ENCODE data around the gene EIF6.

The EIF6 gene

DNA sequence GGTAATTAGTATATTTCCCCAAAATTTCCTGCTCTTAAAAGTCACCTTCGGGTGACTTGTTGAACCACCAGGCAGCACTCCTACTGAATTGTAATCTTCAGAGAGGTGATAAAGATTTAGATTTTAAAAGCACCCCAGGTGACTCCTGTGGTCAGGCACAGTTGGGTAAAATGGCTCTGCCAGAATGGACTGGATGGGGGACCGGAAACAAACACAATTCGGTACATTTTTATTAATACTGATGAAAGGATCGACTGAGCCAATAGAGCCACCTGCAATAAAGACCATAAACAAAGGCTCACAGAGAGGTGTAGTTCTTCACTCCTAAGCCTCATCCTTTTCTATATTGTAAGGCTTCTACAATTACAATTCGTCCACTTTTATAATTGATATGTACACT, 27.2 kb upstream of the EIF6 start:
- FAIRE-seq, result no peak

DNA sequence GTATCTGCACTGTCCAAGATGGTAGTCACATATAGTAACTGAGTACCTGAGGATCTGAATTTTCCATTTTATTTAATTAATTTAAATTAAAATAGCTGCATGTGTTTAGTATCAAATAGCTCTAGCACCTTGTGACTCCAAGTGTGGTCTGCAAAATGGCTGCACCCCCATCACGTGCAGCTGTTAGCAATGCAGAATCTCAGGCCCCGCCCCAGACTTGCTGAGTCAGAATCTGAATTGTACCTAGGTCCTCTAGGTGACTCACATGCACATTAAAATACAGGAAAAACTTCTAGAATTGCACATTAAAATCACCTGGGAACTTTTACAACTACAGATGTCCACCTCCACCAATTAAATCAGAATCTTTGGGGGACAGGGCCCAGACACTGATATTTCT, 26.8 kb upstream of the EIF6 start:
- no peak for FAIRE-seq

DNA sequence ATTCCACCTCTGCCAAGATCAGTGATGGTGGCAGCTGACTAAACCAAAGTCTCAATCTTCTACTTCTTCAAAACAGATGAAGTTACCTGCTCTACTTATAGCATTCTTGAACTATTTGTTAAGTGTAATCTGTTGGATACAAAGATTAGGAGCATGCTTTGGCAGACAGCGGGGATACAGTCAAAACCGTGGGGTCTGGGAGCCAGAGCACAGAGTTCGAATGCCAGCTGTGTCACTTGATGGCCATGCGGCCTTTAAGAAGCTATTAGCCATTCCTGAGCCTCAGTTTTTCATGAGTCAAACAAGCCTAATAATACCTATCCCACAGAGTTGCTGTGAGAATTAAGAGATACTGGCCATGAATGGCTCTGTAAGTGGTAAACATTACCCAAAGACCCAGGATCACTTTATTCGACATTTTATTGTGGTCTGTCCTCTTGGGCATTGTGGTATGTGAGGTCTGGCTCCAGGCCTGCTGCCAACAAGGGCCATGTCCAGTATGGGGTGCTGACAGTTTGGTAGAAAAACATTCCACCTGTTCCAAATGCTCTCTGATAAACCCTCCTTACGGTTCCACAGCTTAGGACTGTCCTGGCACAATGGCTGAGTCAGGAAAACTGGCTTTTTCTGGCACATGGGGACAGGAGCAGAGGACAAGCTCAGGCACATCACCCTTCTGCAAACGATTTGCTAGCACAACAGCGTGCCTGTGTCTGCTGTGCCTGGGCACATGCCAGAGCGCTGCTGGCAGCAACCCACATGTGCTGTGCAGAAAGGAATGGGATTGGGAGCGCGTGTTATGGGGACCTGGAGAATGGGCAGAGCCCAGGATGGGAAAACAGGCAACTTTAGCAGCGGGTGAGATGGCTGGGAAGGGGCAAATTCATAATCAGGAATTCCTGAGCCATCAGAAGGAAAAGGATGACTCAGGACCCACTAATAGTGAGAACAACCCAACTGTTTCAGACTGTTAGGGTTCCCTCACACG, 23.4 kb upstream of the EIF6 start:
- no peak for FAIRE-seq

DNA sequence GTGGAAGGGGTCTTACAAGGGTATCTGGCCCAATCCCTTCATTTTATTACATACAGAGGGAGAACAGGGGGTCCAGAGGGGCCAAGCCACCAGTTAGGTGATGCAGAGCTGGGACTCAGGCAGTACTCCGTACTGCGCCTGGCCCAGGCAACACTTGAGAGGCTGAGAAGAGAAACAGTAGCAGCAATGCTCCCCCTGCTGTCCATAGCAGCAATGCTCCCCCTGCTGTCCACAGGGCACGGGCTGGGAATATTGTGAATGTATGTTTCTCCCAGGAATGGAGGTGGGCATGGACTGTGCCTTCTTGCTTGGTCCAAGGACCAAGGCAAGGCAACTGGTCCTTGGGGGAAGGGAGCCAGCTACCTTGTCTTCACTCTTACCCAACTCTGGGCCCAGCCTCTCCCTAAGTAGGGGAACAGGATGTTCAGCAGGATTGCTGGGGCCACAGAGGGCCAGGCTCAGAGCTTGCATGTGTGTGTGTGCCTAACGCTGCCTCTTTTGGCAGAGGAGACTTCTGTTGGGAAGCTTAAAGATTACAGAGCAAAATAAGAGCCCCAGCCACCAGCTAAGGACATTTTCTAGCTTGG, 22.5 kb upstream of the EIF6 start:
- no peak for FAIRE-seq

DNA sequence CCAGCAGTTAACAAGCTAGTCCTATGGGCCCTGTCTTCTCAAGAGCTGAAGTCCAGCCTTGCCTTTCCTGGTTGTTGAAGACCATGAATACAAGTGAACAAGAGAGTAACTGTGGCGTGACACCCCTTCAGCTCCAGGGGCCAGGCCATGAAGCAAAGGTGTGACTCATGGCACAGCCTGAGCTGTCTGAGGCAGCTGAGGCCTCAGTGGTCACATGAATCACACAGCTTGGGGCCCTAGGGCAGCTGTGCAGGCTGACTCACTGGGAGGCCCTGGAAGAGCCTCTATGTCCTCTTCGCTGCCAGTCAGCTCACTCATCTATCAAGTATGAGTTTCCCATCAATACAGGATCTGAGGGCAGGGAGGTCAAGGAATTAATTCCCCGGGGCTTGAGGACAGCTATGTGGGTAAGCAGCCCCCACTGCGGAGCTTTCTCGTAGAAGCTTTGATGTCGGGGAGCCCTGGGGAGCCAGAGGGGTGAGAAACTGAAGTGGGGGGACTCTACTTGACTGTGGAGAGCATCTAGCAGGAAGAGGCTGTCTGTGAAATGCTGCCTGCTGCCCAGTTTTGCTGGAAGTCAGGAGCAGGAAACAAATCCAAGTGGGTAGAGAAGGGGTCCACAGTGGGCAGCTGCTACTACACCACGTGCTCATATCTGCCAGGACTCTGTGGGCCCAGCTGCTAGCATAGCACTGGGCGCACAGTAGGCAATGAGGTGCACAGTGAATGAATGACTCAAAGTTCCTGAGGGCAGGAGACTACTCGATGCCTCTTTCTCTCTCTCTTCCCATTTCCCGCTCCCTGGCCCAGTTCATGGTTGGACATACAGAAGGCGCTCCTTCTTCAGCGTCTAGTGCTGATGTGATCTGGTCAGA, 21.3 kb upstream of the EIF6 start:
- FAIRE-seq, result no peak

DNA sequence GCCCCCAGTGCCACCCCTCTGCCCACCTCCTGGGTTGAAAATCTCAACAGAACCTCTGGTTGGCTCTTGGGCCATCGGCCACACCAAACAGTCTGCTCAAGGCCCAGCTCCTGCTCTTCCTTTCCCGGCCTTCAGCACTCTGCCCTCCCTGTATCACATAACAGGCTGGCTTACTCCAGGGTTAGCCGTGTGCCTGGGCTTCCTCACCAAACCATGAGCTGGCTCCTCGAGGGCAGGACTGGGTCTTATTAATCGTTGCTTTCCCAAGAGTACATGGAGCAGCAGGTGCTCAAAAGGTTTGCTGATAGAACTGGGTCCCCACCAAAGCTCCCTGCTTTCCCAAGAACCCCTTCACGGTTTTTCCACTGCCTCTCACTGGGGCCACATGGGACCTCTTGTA, 20.4 kb upstream of the EIF6 start:
- FAIRE-seq, result no peak

DNA sequence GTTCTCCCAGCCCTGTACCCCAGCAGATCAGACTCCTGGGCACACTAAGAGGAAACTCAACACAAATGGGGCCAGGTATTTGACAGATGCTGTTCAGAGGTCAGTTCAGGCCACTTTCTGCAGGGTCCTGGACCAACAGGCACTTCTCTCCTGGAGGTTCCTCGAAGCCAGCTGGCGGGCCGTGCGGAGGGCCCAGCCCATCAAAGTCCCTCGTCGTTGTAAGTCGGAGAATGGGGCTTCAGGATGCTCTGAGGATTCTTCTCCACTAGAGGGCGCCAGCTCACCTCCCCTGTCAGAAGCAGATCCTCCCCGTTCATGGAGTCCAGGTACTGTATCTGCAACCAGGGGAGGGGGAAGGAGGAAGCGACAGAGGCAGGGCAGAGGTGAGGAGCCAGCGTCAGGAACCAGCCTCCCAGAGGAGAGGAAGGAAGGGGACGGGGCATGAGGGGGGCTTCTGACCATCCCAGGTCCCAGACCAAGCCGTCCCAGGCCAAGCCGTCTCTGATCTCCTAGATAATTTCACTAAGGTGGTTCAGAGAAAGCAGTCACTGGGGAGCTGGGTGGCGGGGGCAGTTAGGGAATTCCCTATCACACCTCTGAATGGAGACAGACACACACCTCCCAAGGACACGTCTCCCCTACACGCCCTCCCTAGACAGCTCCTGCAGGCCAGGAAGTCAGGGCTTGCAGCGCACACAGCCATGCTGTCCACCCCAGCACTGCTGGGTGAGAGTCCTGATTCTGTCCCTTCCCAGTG, 19.3 kb upstream of the EIF6 start:
- FAIRE-seq, result no peak

DNA sequence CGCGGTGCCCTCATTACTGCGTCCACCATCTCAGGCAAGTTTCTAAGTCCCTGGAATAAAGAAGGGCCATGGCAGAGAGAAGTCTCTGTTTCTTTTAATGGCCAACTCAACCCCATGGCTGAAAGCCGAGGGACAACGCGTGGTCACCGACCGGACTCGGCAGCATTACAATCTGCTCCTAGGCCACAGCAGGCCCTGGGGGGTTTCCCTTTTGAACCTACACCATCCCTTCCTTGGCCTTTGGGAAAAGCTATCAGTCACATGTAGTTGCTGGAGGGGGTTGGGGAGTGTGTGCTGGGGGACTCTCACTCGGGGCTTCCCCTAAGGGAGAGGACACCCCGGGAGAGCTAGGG, 18.8 kb upstream of the EIF6 start:
- FAIRE-seq, result no peak

DNA sequence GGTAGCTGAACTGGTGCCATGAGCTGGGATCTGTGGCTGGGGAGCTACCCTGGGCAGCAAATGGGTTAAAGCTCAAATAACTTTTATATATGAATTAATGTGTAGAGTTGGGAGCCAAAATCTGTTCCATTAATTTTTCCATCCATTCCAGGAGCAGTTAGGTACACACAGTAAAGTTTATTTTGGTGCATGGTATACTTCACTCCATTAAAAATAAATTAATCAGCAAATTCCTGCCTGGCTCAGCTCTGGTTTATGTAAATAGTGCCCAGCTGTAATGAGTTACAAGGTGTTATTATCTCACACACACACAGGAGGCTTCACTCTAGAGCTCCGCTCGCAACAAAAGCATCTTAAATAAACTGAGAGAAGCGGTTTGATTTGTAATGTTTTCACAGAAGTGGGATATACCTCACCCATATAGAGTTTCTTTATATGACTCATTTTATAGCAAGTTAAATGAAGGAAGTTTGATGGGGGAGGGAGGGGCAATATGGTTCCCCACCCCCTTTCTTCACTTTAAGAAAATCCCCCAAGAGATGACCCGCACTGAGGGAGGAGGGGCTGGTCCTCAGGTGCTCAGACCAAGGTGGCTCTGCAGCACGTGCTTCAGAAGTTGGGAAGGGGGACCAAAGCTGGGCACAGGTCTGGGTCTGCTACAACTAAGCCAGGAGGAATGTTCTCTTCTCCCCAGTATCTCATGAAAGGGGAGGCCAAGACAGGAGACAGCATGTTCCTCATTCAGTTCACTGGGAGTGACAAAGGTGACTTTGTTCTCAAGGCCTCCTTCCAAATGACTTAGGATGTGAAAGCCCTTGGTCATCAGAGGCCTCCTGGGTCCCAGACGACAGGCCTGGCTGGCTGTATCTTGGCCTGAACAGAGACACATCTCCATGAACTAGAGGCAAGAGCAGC, 18.1 kb upstream of the EIF6 start:
- no peak for FAIRE-seq

DNA sequence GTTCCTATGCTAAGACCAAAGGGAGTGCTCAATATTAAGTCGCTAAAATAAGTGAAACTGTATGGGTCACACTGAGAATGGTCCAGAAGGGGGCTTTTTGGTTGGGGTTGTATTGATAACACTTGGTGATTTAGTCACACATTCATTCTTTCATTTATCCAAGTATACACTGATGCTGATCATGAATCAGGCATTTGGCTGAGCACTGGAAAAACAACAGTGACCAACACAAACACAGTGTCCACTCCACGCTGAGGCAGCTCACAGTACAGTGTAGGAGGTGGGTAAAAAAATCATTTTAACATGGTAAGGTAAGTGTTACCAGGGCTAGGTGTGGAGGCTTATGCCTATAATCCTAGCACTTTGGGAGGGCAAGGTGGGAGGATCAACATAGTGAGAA, 16.9 kb upstream of the EIF6 start:
- no peak for FAIRE-seq

DNA sequence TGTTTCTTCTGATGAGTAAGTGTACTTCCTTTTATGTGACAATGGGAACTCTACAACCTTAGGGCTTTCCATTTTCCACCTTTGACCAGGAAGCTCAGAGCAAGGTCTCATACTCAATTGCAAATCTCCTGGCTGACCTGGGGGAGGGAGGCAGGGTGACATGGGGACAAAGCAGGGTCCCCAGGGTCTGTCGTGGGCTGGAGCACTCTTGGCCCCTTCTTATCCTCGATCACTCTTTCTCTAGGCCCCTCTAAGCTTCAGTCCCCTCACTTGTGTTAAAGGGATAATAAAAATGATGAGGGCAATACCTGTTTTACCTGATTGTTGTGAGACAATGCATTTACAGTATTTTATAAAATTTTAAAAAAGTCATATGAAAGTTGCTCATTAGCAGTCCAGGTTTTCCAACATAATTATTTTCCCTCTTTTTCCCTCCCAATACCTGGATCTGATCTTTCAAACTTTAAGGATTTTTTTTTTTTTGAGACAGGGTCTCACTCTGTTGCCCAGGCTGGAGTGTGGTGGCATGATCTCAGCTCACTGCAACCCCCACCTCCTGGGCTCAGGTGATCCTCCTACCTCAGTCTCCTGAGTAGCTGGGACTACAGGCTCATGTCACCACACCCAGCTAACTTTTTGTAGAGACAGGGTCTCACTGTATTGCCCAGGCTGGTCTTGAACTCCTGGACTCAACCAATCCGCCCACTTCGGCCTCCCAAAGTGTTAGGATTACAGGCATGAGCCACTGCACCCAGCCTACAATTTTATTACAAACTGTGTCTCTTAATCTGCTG, 16.1 kb upstream of the EIF6 start:
- FAIRE-seq, result no peak

DNA sequence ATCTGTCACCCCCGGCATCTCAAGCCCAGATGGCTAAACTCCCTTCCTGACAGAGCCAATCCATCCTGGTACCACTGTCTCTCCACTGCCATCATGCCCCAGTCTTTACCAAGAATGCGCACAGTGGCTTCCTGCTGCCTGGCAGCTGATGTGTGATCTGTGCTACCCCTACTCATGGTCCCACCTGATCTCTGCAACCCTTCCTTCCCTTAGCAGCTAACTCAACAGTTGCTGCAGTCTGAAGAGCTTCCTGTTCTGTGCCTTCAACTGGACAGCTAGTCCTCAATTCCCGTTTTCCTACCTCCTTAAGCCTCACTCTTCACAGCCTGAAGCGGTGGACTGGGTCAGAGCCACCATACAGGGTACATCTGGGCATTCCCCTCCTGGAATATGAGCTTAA, 15.2 kb upstream of the EIF6 start:
- FAIRE-seq, result no peak

DNA sequence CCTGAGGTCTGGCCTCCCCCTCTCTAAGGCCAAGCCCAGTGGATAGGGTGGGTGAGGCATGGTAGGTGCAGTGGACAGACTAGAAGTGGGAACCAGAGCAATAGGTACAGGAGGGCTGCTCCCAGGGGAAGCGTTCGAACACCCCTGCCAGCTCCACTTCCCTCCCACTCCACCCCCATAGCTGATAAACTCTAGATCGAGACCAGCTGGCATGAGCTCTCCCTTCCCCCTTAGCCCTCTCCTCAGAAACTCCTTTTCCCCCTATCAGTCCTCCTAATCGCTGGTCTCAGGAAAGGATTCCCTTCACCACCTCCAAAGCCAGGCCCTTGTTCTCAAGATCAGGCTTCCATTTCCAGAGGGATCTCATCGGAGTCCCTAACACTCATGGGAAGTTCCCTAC, 13.7 kb upstream of the EIF6 start:
- no peak for FAIRE-seq

DNA sequence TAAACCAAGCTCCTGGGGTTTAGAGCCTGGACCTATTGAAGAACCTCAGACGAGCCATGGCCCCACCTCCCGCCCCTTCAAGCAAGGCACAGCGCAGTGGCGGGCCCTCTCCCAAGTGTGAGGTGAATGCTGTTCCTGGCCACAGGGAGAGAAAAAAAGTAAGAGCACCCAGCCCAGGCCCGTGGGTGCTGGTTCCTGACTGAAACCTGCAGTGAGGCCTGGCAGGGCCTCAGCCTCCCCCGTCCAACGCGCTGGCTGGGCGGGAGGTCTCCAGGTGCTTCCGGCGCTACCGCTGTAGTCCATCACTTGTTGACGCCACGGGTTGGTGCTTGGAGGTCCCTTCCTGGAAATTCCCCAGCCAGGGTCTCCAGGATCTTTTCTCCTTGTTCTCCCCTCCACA, 13.2 kb upstream of the EIF6 start:
- no peak for FAIRE-seq

DNA sequence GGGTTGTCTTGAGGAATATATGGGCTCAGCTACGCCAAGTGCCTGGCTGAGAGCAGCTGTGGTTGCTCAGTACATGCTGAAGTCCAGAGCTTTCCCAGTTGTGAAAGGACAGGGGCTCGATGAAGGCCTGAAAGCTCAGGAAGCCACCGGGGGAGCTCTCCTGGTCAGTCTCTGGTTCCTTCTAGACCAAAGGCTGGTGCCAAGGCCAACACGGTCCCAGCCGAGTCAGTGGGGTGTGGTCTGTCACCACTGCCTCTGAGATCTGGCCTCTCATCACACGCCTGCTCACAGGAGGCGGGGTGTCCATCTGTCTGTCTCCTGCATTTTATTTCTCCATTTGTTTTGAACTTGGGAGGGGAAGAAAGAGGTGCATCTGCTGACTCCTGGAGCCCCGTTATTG, 12.6 kb upstream of the EIF6 start:
- FAIRE-seq, result no peak

DNA sequence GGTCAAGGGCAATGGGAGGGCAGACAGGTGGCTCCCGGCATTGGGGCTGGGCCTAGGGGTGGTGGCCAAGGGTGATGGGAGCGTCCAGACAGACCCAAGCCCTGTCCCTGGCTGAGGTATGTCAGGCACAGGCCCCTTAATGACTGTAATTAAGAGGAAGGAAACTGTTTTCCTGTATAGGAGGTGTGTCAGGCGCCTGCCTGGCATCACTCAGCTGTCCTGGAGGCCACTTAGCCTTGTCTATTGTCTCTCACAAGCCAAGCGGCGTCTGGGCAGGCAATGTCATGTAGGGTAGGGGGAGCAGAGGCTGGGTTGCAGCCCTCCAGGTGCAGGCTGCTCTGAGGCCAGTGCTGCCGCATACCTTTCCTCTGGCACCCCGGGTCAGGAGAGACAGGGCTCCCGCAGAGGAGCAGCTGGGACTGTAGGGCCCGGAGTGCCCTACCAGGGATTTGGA, 11.6 kb upstream of the EIF6 start:
- FAIRE-seq, result no peak

DNA sequence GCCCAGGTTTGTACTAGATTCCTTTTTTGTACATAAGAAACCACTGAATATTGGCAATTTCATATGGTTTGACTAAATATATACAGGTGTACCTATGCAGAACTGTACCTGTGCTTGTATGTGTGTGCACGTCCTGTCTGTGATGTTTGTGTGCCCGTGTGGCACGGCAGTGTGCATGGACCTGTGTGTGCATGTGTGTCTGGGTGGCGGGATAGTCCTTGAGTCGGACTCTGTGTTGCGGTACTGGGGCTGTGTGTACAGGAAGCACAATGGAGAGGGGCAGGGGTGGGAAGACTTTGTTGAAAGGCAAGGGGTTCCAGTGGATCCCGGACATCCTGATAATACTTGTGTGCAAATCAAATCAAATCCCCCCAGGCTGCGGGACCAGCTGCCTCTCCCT, 11.1 kb upstream of the EIF6 start:
- FAIRE-seq, result no peak

DNA sequence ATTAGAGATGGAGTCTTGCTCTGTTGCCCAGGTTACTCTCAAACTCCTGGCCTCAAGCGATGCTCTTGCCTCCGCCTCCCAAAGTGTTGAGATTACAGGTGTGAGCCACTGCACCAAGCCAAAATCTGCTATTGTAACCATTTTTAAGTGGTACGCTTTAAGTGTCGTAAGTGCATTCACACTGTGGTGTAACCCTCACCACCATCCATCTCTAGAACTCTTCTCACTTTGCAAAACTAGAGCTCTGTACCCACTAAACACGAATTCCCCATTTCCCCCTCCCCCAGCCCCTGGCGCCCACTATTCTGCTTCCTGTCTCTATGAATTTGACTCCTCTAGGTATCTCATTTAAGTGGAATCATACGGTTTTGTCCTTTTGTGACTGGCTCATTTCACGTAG, 10.5 kb upstream of the EIF6 start:
- FAIRE-seq, result no peak

DNA sequence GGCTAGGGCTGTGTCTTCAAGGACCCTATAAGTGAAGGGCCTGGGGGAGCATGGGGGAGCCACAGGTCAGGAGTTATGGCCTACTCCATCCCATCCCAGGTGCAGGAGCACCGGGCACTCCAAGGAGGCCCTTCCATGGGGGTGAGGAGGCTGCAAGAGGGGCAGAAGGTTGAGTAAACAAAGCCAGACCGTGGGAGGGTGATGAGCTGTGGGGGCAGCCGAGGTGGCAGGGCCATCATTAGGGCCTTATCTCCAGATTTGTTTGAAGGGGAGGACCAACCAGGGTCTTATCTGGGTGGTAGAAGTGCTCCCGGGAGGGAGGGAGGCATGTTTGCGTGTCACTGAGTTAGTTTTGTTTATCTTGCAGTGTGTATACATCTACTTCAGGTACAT, 9.7 kb upstream of the EIF6 start:
- FAIRE-seq, result no peak

DNA sequence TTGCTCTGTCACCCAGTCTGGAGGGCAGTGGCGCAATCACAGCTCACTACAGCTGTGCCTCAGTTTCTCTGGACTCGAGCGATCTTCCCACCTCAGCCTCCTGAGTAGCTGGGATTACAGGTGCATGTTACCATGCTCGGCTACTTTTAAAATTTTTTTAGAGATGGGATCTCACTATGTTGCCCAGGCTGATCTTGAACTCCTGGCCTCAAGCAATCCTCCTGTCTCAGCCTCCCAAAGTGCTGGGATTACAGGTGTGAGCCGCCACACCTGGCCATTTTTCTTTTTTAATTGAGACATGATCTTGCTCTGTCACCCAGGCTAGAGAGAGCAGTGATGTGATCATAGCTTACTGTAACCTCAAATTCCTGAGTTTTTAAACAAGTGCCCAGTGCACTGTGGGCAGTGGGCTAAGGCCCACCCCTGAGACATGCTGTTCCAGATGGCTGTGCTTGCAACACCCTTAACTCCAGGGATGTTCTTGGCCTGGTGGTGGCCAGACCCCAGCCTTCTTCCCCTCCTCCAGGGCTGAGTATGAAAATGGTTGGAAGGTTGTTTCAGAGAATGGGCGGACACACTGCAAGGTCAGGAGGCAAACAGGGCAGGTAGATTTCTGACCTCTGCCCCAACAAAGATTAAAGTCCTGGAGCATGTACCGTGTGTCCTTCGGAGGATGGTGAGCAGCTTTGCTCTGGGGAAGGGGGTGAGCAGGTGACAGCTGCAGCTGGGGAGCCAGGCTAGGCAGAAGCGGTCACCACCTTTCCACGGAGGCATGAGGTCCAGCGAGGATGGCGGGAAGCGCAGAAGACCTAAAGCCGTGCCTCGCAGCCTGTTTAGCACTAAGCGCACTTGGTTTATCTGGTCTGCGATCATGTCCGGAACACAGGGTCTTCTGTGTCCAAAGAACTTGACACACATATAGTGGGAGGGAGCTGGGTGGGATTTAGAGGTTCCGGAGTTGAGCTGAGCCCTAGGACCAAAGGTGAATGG, 9.0 kb upstream of the EIF6 start:
- FAIRE-seq, result no peak

All from islet of Langerhans (tissue), 1 donor.